ENCODE measurements around the gene DNAJC1.

Gene DNAJC1

DNA sequence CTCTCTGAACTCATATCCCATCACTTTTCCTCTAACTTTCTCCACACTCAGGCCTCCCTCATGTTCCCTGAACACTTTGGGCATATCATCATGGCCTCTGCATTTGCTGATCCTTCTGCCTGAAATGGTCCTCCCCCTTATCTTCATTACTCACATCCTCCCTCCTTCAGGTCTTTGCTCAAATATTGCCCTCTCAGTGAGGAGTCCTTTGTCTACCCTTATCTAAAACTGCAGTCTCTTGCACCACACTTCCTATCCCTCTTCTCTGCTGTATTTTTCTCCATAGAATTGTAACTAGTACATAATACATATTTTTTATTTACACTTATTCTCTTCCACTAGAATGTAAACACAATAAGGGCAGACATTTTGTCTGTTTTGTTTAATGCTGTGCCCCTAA is 41.7 kb downstream of the DNAJC1 start:
- FAIRE-seq, result no peak
- DNase-seq (ENCODE audit: low spot score), result no peak

DNA sequence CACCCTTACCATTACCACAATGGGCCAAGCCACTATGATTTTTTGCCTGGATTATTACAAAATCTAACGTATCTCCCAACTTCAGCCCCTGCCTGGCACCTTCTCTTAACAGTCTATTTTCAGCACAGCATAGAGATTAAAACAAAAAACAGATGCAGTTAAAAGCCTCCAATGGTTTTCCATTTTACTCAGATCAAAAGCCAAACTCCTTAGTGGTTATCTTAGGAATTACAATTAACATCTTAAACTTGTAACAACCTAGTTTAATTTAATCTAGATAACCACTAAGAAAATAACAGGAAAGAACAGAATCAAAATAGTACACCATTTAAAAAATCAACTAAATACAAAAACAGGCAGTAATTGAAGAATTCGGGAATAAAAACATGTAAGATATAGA is 43.5 kb downstream of the DNAJC1 start:
- DNase-seq (ENCODE audit: low spot score) (no peak), FAIRE-seq (no peak)

DNA sequence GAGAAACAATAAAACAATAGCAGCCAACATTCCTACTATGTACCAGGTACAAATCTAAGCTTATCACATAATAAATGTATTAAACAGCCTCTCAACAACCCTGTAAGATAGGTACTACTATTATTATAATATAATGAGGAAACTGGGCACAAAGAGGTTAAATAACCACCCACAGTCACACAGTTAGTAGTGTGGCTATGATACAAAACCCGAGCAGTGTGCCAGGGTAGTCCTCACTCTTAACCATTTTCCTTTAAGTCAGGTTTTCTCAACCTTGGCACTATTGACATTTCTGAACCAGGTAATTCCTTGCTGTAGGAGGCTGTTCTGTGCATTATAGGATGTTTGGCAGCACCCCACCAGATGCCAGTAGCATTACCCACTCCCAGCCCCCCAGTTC is 48.8 kb downstream of the DNAJC1 start:
- FAIRE-seq (no peak), DNase-seq (ENCODE audit: low spot score) (no peak)

DNA sequence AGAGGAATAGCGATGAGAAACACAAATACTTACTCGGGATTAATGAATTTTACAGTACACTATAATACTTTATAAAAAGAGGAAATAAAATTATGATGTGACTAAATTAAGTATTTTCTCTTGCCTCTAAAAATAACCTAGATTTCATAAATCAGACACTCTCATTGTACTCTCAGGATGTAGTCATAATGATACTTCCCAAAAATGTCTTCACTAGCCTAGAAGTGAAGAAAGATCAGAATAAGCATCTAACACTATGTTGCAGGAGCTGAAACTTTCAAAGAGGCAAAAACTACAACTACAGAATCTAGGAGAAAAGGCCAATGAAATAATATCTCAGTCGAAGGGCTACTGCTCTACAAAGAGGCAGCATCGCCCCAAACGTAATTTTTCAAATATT is 49.4 kb downstream of the DNAJC1 start:
- DNase-seq (ENCODE audit: low spot score), result no peak
- no peak for FAIRE-seq

DNA sequence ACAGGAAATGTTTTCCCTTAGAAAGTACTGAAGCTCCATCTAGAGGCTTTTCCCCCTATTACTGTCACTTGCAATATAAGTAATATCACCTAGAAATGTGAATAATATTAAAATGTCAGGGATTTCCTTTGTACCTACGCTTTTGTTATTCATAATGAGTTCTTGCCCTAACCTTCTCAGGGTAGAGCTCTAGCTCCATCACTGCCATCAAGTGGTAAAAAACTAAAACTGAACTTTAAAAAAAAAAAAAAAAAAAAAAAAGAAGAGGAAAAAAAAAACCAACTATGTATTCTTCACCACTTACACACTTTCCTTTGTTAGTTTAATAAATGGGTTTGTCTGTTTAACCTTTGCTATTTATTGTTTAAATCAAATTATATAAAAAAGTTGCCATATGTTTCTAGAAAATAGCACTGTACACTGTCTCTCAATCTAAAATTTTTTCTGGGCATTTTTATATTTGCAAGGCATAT is 49.9 kb downstream of the DNAJC1 start:
- DNase-seq (ENCODE audit: low spot score), result peak; percentile 66
- peak; percentile 89 for FAIRE-seq

DNA sequence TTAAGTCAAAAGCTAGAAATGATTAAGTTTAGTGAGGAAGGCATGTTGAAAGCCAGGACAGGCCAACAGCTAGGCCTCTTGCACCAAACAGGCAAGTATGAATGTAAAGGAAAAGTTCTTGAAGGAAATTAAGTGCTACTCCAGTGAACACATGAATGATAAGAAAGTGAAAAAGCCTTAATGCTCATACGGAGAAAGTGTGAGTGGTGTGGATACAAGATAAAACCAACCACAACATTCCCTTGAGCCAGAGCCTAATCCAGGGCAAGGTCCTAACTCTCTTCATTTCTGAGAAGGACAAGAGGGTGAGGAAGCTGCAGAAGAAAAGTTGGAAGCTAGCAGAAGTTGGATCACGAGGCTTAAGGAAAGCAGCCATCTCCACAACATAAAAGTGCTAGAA is 53.0 kb downstream of the DNAJC1 start:
- DNase-seq (ENCODE audit: low spot score) (no peak), FAIRE-seq (no peak)

DNA sequence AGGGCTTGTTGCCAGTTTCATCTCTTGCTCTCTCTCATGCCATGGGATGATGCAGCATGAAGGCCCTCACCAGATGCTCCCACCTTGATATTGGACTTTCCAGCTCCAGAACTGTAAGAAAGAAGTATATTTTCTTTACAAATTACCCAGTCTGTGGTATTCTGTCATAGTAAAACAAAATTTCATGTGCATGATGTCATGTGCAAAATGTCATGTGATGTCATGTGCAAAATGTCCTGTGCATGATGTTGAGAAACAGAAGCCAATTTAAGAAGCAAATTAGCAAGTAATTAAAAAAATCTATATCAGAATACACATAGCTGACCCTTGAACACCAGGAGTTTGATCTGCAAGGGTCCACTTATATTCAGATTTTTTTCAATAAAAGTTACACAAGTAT is 56.6 kb downstream of the DNAJC1 start:
- FAIRE-seq, result no peak
- no peak for DNase-seq (ENCODE audit: low spot score)

DNA sequence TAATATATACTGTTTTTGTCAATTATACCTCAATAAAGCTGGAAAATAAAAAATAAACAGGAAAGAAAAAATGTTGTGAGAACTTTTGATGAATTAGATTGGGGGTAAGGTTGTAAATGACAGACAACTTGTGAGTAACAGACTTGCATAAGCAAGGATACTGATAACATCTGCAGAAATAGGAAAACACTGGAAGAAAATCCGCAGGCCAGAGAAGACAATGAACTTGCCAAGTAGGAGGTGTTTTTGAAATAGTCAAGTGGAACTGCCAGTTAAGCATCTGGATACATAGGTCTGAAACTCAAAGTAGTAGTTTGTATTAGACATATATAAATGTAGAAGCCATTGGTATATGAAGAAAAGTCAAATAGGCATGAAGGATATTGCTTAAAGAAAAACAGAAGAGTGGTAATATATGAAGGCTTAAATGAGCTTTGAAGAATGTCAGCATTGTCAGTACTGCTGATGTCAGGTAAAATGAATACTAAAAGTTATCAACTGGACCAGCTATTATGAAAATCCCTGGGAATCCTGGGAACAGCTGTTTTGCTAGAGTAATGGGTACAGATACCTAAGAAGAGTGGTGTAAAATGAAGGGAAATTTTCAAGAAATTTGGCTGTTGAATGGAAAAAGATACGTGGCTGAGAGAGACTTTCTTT is 58.7 kb downstream of the DNAJC1 start:
- DNase-seq (ENCODE audit: low spot score) (no peak), FAIRE-seq (no peak)

DNA sequence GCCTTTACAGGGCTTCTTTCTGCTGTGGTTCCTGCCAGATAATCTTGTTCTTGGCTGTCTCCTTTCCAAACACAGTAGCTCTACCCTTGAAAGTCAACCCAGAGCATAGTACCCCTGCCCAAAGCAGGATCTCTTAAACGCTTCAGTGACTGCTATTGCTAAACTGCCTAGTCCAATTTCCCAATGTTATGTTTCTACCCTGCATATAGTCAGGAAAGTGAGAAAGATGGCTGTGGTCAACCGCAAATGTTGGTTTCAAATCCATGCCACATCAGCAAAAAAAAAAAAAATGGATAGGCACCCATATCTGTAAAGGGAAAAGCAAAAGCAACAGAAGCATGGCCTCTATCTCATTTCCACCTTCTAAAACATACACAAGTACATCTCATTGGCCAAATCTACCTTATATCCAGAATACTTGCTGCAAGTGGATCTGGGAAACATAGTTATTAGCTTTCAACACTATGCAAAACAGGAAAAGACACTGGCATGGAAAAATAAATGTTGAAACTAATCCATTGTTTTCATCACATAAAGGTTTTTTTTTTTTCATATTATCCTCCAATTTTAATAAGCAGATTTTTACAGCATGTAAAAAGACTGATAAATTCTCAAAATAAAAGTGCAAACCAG is 59.8 kb downstream of the DNAJC1 start:
- FAIRE-seq, result peak; percentile 7

DNA sequence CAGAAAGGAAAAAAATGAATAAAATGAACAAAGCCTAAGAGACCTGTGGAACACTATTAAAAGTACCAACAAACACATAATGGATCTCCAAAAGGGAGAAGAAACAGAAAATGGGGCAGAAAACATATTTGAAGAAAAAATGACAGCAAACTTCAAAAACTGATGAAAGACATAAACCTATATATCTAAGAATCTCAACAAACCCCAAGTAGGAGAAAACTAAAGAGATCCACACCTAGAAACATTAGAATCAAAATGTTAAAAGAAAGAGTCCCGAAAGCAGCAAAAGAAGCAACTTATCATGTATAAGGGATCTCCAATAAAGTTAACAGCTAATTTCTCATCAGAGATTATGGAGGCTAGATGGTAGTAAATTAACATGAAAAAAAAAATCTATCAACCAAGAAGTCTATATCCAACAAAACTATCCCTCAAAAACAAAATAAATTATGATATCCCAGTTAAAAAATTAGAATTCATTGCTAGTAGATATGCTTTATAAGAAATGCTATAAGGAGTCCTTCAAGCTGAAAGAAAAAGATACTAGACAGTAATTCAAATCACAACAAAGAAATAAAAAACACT is 68.0 kb downstream of the DNAJC1 start:
- DNase-seq (ENCODE audit: low spot score) (no peak), FAIRE-seq (no peak)

More for the DNA sequence above, 59.8 kb downstream of the DNAJC1 start:
- DNase-seq (ENCODE audit: low spot score), result no peak

DNA sequence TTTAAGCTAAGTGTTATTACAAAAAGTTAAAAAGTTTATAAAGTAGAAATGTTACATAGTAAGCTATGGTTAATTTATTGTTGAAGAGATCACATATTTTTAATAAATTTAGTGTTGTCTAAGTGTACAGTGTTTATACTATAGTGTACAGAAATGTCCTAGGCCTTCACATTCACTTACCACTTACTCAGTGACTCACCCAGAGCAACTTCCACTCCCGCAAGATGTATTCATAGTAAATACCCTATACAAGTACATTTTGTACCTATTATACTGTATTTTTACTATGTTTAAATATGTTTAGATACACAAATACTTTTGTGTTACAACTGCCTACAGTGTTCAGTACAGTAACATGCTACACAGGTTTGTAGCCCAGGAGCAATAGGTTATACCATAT is 69.2 kb downstream of the DNAJC1 start:
- DNase-seq (ENCODE audit: low spot score) (no peak), FAIRE-seq (no peak)

DNA sequence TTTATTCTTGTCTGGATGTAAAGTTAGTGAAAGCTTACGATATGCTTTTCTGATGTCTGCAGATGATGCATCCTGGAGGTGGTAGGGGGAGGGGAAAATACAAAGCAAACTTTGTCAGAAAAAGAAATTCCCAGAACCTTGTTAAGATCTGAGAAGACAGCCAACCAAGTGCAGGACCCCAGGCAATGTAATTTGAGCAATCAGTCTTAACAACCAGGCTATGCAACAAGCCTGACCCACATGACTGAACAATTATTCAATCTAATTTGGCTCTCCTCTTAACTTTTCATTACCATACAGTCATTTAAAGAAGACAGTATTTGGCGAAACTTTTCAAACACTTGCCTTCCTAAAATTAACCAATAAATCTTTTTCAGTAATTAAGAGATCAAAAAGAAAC is 74.5 kb downstream of the DNAJC1 start:
- no peak for FAIRE-seq
- DNase-seq (ENCODE audit: low spot score), result no peak

DNA sequence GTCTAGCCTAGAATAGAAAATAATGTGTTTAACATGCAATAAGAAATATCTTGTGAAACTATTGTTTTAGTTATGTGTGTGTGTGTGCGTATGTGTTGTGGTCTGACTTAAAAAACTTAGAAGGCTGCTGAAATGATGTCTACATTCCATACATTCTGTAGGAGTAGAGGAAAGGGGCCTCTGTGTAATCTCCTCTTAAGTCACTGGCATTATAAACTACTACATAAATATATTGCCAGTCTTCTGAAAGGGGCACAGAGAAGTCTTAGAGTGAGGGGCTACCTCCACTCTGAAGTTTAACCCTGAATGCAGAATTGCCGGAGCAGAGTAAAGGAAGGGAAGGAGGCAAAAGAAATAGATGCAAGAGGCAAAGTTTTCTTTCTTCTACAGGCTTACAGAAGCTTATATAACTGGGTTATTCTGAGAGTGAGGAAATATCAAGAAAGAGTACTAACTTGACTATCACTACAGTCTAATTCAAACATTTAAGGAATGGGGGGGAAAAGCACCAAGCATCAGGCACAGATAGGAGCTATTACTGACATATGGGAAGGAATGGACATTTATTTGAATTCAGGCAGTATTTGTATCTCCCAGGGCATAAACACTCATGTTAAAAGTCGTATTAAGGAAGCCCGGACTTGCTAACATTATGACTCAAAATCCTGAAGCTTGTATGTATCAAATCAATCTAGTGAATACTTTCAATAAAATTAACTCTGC is 75.7 kb downstream of the DNAJC1 start:
- FAIRE-seq (peak; percentile 38), DNase-seq (ENCODE audit: low spot score) (no peak)

DNA sequence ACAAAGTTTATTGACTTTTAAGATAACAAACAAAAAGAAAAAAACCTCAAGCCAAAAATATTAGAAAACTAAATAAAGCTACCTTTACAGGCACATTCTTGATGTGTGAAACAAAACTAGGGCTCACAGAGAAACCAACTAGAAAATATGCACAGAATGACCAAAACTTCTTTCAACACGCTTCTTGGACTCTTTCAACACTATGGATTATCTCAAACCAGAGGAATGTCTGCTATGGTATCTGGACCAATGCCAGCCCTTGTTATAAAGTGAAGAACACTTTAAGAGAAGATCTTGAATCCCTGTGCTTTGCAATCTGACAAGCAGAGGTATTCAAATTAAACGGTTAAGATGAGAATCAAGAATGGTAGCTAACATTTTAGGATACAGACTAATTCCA is 76.6 kb downstream of the DNAJC1 start:
- FAIRE-seq (peak; percentile 94), DNase-seq (ENCODE audit: low spot score) (peak; percentile 90)

DNA sequence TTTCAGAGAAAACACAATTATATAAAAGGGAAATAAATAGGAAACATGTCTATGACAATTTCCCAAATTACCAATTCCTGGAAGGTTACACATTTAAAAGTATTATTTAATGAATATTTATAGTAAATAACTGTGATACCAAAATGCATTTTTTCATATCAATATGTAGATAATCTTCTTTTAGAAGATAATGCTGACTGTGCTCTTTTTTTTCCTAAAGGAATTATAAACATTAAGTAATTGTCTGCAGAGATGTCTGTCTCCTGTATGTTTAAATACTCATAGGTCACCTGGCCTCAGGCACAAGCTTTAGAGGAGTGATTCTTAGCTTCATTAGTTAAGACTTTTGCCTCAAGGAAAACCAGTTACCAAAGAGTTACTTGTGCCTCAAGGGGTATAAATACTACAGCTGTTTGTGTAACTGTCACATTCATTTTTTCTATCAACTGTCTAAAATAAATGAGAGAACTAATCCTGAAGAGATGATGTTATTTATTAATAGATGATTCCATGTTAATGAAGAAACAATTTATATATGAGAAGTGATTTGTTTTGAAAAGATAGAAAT is 77.1 kb downstream of the DNAJC1 start:
- DNase-seq (ENCODE audit: low spot score), result no peak
- FAIRE-seq, result no peak

DNA sequence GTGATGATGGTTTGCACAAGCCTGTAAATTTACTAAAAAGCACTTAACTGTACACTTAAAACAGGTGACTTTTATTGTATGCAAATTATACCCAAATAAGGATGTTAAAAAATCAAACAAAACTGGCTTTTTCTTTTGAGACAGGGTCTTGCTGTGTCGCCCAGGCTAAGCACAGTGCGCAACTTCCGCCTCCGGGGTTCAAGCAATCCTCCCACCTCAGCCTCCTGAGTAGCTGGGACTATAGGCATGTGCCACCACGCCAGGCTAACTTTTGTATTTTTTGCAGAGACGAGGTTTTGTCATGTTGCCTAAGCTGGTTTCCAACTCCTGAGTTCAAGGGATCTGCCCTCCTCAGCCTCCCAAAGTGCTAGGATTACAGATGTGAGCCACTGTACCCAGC is 77.7 kb downstream of the DNAJC1 start:
- no peak for FAIRE-seq
- no peak for DNase-seq (ENCODE audit: low spot score)

DNA sequence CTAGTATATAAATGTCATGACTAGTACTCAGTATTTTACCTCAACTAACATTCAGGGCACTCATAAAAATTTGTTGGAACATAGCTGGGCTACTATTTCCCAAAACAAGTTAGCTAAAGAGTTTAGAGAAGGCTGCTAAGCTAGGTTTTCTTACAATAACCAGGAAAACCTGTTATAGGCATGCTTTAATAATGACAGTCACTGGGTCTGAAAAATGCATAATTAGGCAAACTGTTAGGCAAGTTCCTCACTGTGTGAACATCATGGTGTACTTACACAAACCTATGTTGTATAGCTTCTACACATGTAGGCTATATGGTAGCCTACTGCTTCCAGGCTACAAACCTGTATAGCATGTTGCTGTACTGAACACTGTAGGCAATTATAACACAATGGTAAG is 79.0 kb downstream of the DNAJC1 start:
- DNase-seq (ENCODE audit: low spot score), result no peak
- no peak for FAIRE-seq

DNA sequence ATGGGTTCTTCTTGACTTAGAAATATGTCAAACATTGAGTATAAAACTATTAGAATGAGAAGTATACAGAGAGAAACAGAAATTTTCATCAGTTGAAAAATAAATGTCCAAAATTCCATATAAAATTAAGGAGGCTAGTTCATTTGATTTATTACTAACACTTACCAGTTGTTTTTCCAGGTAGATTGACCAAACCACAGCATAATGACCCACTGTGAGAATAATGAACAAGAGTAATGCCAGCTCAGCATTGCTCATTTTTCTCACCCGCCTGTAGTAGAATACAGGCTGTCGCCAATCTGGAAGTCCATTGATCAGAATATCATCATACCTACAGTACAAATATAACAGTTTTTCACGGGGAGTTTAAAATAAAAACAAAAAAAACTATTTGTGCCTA is 82.9 kb downstream of the DNAJC1 start:
- FAIRE-seq (peak; percentile 10), DNase-seq (ENCODE audit: low spot score) (no peak)

DNA sequence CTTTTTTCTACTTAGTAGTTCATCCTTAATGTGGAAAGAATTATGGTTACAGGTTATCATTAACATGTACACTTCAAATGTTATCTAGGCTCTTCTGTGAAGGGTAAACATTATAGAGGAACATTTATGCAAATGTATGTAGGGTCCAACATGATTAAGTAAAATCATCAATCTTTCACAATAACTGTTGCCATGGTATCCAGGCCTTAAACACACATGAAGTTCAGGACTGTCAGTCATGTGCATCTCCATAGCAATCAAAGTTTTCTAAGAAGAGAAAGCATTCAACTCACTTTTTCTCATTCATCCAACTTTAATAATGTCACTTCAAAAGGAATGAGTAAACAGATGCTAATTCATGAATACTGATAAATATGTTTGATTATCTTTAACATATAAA is 83.6 kb downstream of the DNAJC1 start:
- DNase-seq (ENCODE audit: low spot score), result no peak
- FAIRE-seq, result no peak

DNA sequence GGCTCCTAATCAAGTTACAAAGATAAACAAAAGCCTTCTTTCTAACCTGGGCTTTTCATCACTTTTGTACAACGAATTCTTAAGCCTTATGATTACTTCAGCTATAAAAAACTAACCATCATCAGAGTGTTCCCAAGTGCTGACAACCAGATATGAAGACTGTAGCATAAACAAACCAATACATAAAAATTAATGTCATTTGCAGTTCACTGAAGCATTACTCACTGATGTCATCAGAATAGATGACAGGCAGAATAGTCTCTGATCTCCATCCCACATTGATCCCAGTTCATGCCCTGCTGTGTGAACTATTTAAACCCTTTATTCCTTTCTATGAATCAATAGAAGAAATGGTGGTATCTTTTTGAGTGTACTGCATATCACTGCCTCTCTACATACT is 84.4 kb downstream of the DNAJC1 start:
- no peak for DNase-seq (ENCODE audit: low spot score)
- no peak for FAIRE-seq

DNA sequence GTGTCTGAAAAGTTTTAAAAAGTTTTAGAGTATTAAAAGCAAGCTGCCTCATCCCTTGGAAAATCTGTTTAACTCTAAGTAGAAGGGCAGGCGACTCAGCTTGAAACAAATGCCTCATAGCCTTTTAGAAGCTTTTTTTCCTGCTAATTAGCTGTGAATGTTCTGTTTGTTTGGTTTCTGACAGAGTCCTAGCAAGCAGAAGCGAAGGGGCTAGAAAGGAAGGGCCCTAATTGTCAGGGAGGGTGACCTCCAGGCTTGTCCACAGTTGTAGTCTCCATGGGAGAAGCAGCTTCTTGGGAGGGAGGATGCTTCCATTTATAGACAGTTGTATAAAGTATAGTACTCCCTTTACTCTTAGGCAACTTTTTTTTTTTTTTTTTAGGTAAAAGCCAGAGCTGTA is 90.9 kb downstream of the DNAJC1 start:
- no peak for FAIRE-seq
- DNase-seq (ENCODE audit: low spot score), result no peak

DNA sequence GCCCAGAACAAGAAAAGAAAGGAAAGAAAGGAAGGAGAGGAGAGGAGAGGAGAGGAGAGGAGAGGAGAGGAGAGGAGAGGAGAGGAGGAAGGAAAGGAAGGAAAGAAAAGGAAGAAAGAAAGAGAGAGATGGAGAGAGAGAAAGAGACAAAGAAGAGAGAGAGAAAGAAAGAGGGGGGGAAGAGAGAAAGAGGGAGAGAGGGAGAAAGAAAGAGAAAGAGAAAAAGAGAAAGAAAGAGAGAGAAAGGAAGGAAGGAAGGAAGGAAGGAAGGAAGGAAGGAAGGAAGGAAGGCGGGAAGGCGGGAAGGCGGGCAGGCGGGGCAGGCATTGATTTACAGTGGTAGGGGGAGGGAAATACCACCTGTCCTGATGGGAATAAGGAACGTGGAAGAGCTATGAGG is 92.7 kb downstream of the DNAJC1 start:
- DNase-seq (ENCODE audit: low spot score), result no peak
- FAIRE-seq, result no peak

All from RCC 7860 (cell line).